ENCODE data around the gene SYN1.
"Not testable (repeated sequence)": the region's sequence is repeated elsewhere in the genome, so short reads cannot be mapped to it uniquely, and the experiment has no call there.

SYN1 gene

GRCh38 chrX:47633689-47634590 lies 14.3 kb upstream of the SYN1 start:
- no peak for DNase-seq (ENCODE audit: low read depth)

DNA sequence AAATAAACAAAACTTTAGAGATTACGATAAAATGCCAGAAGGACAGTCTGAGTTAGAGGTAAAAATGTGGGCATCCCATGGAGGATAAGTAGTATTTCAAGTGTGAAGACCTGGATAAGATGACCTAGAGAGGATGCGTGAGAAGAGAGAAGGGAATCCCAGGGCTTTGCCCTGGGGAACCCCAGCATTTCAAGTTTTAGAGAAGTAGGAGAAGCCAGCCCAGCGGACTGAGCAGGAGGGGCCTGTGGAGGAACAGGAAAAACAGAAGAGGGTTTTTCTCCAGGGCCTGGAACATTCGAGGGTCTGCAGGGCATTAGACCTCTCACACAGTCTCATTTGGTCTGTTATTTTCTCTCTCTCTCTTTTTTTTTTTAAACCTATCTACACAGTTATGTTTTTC lies 13.0 kb upstream of the SYN1 start:
- DNase-seq (ENCODE audit: low read depth), result no peak

DNA sequence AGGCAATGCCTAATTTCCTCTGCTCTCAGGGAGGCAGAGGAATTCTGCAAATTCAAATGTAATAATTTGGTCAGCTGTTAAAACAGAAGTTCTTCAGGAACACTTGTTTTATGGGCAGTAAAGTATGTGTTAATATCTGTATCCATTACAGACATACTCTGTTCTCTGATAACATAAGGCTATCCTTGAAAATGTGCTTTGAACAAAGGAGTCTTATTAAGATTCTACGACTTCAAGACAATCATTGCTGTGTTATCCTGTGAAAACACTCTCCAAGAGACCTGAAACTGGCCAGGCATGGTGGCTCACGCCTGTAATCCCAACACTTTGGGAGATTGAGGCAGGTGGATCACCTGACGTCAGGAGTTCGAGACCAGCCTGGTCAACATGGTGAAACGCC lies 12.0 kb upstream of the SYN1 start:
- DNase-seq (ENCODE audit: low read depth), result no peak

GRCh38 chrX:47629419-47630200 lies 10.0 kb upstream of the SYN1 start, which contains the start of gene CFP:
CFP (minus strand) TSS chrX:47629930; CDS start chrX:47629844, 86 bp downstream.
- DNase-seq (ENCODE audit: low read depth), result no peak

DNA sequence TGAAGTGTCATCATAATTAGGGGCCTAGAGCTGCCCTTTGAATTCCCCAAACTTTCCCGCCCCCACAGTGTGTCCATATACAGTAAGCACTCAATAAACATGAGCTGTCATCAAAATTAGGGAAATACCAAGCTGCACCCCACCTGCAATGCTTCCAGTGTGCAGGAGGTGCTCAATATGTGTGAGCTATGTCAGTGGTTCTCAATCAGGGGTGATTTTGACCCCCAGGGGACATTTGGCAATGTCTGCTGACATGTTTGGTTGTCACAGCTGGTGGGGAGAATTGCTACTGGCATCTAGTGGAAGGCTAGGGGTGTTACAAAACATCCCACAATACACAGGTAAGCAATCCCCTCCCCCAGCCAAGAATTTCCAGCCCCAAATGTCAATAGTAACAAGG lies 9.3 kb upstream of the SYN1 start:
- no peak for DNase-seq (ENCODE audit: low read depth)

- DNase-seq (ENCODE audit: low read depth), result no peak
These were observed 5.7 kb upstream of the SYN1 start for GRCh38 chrX:47625365-47625764.

- DNase-seq (ENCODE audit: low read depth), result no peak
These were observed 3.9 kb upstream of the SYN1 start for GRCh38 chrX:47623540-47624027.

DNA sequence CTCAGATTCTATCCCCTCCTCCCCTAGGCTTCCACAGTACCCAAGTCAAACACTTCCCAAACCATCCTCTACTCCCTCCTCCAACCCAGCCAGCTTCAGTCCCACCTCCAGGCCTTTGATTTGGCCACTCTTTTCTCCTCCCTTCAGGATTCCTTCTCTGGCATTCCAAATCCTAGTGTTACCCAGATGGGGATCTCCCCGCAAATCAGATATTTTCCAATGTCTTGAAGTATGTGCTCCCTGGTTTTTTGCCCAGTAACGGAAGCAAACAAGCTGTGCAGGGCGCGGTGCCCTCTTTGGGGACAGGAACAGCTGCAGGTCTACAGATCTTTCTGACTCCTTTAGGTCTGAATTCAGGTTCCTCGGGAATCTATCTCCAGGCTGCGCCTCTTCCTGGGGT lies 2.2 kb upstream of the SYN1 start:
- no peak for DNase-seq (ENCODE audit: low read depth)

DNA sequence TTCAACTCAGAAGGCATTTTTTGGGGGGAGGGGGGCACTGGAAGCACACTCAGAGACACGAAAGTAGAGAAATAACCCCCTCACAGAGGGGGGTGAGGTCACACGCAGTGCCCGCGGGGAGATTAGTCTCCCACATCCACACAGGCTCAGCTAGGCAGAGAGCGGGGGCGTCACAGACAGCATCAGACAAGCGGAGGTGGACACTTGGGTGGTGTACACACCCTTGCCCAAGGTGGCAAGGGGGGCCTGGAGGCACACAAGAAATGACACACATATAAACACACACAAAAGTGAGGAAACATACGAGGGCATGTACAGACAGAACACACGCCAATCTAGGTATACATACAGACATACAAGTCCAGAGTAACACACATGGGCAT lies 637 bp upstream of the SYN1 start:
- DNase-seq (ENCODE audit: low read depth), result no peak

DNA sequence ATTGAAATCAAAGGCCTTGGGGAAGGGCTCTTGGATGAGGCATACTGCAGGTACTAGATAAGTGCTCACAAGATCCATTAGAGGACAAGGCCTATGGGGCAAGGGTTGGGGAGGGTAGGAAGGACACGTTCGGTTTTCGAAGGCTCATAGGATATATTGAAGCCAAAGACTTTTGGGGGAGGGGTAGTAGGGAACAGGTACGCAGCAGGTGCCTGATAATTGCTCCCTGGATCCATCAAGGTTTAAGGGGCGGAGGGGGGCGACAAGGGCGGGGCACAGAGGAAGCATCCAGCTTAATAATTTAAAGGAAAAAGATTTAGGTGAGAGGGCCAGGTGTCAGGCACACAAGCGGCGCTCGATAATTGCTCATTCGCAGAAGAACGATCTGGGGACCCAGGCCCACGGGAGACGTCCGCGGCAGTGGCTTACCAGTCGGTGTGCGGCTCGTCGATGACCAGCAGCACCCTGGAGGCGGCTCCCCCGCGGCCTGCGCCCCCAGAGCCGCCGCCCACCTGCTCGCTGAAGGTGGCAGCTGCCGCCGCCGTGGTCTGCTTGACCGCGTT lies 653 bp downstream of the SYN1 start:
- DNase-seq (ENCODE audit: low read depth), result no peak

DNA sequence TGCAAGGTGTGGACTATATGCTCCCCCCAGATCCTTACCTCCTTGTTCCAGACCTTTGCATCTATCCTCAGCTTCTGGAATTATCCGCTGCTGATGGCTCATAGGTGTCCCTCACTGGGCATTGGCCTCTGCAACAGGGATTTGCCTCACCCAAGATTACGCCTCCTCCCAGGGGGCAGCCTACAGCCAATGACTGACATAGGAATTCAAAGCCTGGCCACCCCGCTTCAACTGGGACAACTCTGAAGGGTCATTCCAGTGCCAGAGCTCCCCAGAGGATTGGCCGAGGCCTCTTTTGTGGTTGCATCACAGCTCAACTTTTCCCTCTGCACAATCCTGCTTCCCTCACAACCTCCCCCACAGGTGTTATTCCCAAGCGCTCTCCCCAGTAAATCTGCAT lies 5.0 kb downstream of the SYN1 start:
- no peak for DNase-seq (ENCODE audit: low read depth)

DNA sequence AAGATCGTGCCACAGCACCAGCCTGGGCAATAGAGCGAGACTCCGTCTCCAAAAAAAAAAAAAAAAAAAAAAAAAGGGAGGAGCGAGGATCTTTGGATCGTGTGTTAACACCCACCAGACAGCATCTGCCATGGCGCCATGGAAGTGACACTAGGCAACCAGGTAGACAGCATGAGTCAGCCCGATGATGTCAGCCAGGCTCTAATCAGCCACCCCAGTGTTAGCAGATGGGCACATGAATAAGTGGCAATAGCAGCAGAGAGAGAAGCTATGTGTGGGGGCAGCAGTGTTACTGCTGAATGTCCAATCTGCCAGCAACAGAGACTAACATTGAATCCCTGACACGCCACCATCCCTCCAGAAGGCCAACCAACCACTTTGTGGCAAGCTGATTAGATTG lies 6.6 kb downstream of the SYN1 start:
- no peak for DNase-seq (ENCODE audit: low read depth)

DNA sequence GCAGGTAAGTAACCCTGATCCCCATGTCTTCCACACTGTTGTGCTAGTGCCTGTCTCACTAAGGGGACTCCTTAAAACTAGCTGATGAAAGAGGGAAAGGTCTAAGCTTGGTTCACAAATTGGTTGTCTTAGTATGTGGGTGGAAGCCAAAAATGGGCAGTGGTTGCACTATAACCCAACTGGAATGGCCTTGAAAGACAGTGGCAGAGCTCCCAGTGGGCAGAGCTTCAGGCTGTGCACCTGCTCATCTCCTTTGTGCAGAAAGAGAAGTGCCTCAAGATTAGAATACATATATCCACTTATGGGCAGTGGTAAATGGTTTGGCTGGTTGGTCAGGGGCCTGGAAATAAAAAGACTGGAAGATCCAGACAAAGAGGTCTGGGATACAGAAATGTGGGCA lies 7.2 kb downstream of the SYN1 start:
- no peak for DNase-seq (ENCODE audit: low read depth)

DNA sequence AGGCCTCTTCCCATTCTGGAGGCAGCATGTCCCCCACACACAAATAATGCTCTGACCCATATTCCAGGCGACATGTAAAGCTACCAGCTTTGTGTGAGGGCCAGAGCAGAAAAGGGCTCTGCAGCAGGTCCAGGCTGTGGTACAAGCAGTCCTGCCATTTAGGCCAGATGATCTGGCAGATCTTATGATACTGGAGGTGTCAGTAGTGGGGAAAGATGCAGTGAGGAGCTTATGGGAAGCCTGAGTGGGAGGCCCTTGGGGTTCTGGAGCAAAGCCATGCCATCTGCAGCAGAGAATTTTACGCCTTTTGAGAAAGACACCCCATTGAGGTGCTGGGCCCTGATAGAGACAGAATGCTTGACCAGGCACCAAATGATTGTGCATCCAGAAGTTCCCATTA lies 7.7 kb downstream of the SYN1 start:
- DNase-seq (ENCODE audit: low read depth), result no peak

- no peak for DNase-seq (ENCODE audit: low read depth)
These were observed 8.2 kb downstream of the SYN1 start for GRCh38 chrX:47611489-47611888.

DNA sequence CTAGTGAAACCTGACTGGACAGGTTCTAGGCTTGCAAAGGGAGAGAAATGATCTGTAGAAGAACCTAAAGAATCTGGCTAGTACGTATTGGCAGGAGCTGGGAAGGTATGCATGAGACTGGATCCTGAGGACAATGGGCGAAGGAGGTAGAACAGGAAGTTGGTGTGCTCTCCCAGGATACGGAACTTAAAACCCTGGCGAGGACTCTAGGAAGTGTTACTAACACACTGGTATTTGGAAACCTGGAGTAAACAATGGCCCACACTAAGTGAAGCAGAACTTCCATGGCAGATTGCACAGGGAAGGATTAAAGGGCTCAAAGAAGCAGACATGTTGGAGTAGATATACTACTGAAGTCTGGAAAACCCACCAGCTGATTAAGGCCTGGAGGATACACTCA lies 9.1 kb downstream of the SYN1 start:
- no peak for DNase-seq (ENCODE audit: low read depth)

DNA sequence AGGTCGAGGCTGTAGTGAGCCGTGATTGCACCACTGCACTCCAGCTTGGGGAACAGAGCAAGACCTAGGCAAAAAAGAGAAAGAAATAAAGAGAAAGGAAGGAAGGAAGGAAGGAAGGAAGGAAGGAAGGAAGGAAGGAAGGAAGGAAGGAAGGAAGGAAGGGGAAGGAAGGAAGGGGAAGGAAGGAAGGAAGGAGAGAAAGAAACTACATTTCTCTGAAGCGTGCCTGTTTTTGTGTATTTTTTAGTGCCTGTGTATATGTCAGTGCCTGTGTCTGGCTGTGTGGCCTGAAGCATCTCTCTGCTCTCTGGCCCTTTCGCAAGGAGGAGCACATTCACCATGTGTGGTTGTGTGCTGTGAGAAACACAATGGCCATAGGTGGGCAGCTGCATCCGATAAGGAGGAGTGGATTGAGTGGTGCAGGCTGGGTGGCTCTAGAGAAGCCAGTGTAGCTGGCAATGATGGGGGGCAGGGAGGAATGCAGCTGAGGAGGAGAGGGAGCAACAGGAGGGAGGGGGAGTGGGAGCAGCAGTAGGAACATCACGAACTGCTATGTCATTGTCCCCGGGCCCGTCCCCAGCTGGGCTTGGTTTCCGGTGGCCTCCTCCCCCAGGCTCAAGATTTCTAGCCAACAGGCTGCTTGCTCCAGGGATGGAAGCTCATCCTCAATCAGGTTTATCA lies 11.4 kb downstream of the SYN1 start:
- DNase-seq (ENCODE audit: low read depth), result no peak

- no peak for DNase-seq (ENCODE audit: low read depth)
These were observed 12.6 kb downstream of the SYN1 start for GRCh38 chrX:47607091-47607490.

GRCh38 chrX:47605024-47605423 lies 14.6 kb downstream of the SYN1 start:
- DNase-seq (ENCODE audit: low read depth), result no peak

DNA sequence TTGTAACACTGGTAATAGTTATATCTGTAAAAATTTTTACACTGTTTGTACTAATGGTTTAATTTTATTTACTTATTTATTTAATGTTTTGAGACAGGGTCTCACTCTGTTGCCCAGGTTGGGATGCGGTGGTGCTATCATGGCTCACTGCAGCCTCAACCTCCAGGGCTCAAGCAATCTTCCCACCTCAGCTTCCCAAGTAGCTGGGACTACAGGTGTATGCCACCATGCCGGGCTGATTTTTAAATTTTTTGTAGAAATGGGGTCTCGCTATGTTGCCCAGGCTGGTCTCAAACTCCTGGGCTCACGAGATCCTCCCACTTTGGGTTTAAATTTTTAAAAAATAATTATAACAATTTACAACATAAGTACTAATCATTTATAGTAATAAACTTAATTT lies 16.5 kb downstream of the SYN1 start:
- DNase-seq (ENCODE audit: low read depth), result not testable (repeated sequence)

DNA sequence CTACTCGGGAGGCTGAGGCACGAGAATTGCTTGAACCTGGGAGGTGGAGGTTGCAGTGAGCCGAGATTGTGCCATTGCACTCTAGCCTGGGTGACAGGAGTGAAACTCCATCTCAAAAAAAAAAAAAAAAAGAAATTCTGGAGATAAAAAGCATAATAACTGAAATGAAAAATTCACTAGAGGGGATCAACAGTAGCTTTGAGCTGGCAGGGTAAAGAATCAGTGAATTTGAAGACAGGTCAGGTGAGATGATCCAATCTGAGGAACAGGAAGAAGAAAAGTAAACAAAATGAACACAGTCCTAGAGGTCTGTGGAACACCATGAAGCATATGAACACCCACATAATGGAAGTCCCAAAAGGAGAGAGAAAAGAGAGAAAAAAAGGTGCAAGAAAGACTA lies 22.4 kb downstream of the SYN1 start:
- no peak for DNase-seq (ENCODE audit: low read depth)

- no peak for DNase-seq (ENCODE audit: low read depth)
These were observed 23.4 kb downstream of the SYN1 start for GRCh38 chrX:47596256-47596655.
